Sigmoid colon (tissue), 7 donors: ENCODE results near the gene MRLN. TPM values are rescaled to one million over a fixed set of nuclear protein-coding genes. Genes with fewer than 3 reads are reported as not detected.

Experiments
- DNase-seq: peaks from one replicate; pipeline ENCODE4 v3.0.0-alpha.2; 2019
- H3K27ac ChIP-seq, 4 donors: fragments of 200-600 bp; sonication (generic); one replicate each; pipeline ENCODE4 v1.5.1; 2016 to 2019; ENCODE audit warnings: mild to moderate bottlenecking in 1 of 4
- H3K27me3 ChIP-seq, 3 donors: fragments of 200-600 bp; sonication (generic); one replicate each; pipeline ENCODE4 v1.5.1; 2019; ENCODE audit warnings: mild to moderate bottlenecking in 1 of 3
- H3K36me3 ChIP-seq, 4 donors: fragments of 200-600 bp; sonication (generic); one replicate each; pipeline ENCODE4 v1.5.1; 2016 to 2019
- H3K4me1 ChIP-seq, 4 donors: fragments of 200-600 bp; sonication (generic); one replicate each; pipeline ENCODE4 v1.5.1; 2017 to 2019
- H3K4me3 ChIP-seq, 4 donors: fragments of 200-600 bp; sonication (generic); one replicate each; pipeline ENCODE4 v1.5.1; 2017 to 2019; ENCODE audit warnings: mild to moderate bottlenecking in 2 of 4, moderate library complexity in 1 of 4
- H3K9me3 ChIP-seq, 4 donors: fragments of 200-600 bp in 3 of 4; sonication (generic) in 3 of 4; one replicate each; pipeline versions ENCODE4 v1.5.1 to v1.6.1; 2013 to 2019
- CTCF ChIP-seq, 4 experiments: fragments of 450-650 bp in 3 of 4; fragments of 200-600 bp in 1 of 4; IDR thresholded peaks; one replicate each; pipeline ENCODE4 v1.5.1; 2016 to 2019; ENCODE audit warnings: antibody characterized with exemption in 4 of 4, mild to moderate bottlenecking in 3 of 4, moderate library complexity in 2 of 4
- EP300 ChIP-seq, 4 donors: sonication (generic); formaldehyde crosslinking; IDR thresholded peaks; one replicate each; pipeline ENCODE4 v1.6.1; 2017; ENCODE audit warnings: antibody characterized with exemption in 4 of 4
- POLR2A ChIP-seq, 2 donors: fragments of 450-650 bp; IDR thresholded peaks; one replicate each; pipeline ENCODE4 v1.6.1; 2016; ENCODE audit warnings: antibody characterized with exemption in 2 of 2, mild to moderate bottlenecking in 2 of 2, moderate library complexity in 2 of 2
- POLR2AphosphoS5 ChIP-seq, 4 donors: sonication (generic); formaldehyde crosslinking; IDR thresholded peaks; one replicate each; pipeline ENCODE4 v1.6.1; 2017; ENCODE audit warnings: antibody characterized with exemption in 4 of 4
- WGBS, 2 donors: extraction: QIAGEN DNeasy Blood & Tissue Kit; methylation state at CpG; one replicate each; pipeline ENCODE4 v1.1.7; 2013; 5-methylcytosine and 5-hydroxymethylcytosine counted together
- intact Hi-C: fragments of 100-400 bp; cut with DNase I; formaldehyde crosslinking; loops from one replicate; pipeline ENCODE4 v1.15.1; 2023
- polyA plus RNA-seq, 3 donors: library from polyadenylated mRNA; stranded (reverse); fragments of 200-250 nt; gene quantifications; one replicate each; pipeline ENCODE4 v1.2.3, GENCODE V29; 2013
- total RNA-seq, 4 donors: library from RNA; depleted of rRNA; stranded (reverse); fragments of >200 nt; gene quantifications; one replicate each; pipeline ENCODE4 v1.1.0, GENCODE V29; 2016
- donor health status: healthy with polysubstance abuse.
- donor health status: Bipolar disorder and iron deficiency.
- donor health status: healthy.

MRLN gene
- total and polyA plus RNA-seq, 7 donors: not detected

- no peak overlapping the region for H3K4me3 ChIP-seq
- H3K4me1 ChIP-seq: no peaks in the 10 kb centered on the region
- H3K36me3 ChIP-seq: no peaks in the 10 kb centered on the region
- H3K27me3 ChIP-seq: no peaks in the 10 kb centered on the region
- intact Hi-C loops: no loop called here
- WGBS, 2 donors: 91 to 95% methylated on average over 1 of the region's 1 CpG
- no peak overlapping the region for H3K27ac ChIP-seq
- no peaks in the 10 kb centered on the region for H3K9me3 ChIP-seq
- no peak for TF ChIP-seq CTCF (IDR thresholded peaks at IDR 0.05)
- TF ChIP-seq POLR2A (IDR thresholded peaks at IDR 0.05): no peak
- no peak for TF ChIP-seq POLR2AphosphoS5 (IDR thresholded peaks at IDR 0.05)
- TF ChIP-seq EP300 (IDR thresholded peaks at IDR 0.05): no peak
- DNase-seq: no peak
Observed at GRCh38 chr10:59694936-59695335, 58.3 kb downstream of the MRLN start.

- no peak for TF ChIP-seq EP300 (IDR thresholded peaks at IDR 0.05)
- TF ChIP-seq CTCF (IDR thresholded peaks at IDR 0.05): no peak
- TF ChIP-seq POLR2AphosphoS5 (IDR thresholded peaks at IDR 0.05): no peak
- TF ChIP-seq POLR2A (IDR thresholded peaks at IDR 0.05): no peak
Observed at GRCh38 chr10:59692113-59692512, 61.1 kb downstream of the MRLN start.

GRCh38 chr10:59688921-59689351 lies 64.3 kb downstream of the MRLN start:
- Histone ChIP-seq H3K36me3 (no peaks in the 10 kb centered on the region), H3K27me3 (no peaks in the 10 kb centered on the region), H3K9me3 (no peaks in the 10 kb centered on the region), H3K27ac (no peak overlapping the region), H3K4me1 (no peaks in the 10 kb centered on the region), H3K4me3 (no peak overlapping the region)
- WGBS, 2 donors: 18 to 56% methylated on average over 5 of the region's 5 CpGs
- intact Hi-C loops: no loop called here
- TF ChIP-seq POLR2AphosphoS5 (IDR thresholded peaks at IDR 0.05) (no peak), CTCF (IDR thresholded peaks at IDR 0.05) (no peak), POLR2A (IDR thresholded peaks at IDR 0.05) (no peak), EP300 (IDR thresholded peaks at IDR 0.05) (no peak)
- no peak for DNase-seq

More at GRCh38 chr10:59692113-59692512, 61.1 kb downstream of the MRLN start:
- intact Hi-C loops: no loop called here
- WGBS, 2 donors: 13 to 76% methylated on average over 2 of the region's 2 CpGs
- no peaks in the 10 kb centered on the region for H3K36me3 ChIP-seq
- no peaks in the 10 kb centered on the region for H3K27me3 ChIP-seq
- H3K27ac ChIP-seq: no peak overlapping the region
- no peak overlapping the region for H3K4me3 ChIP-seq
- H3K9me3 ChIP-seq: no peaks in the 10 kb centered on the region
- no peaks in the 10 kb centered on the region for H3K4me1 ChIP-seq
- DNase-seq: no peak

- Histone ChIP-seq H3K4me1 (no peaks in the 10 kb centered on the region), H3K36me3 (no peaks in the 10 kb centered on the region), H3K27me3 (no peaks in the 10 kb centered on the region), H3K27ac (no peak overlapping the region), H3K4me3 (no peak overlapping the region), H3K9me3 (no peaks in the 10 kb centered on the region)
- no peak for TF ChIP-seq EP300 (IDR thresholded peaks at IDR 0.05)
- no peak for TF ChIP-seq POLR2AphosphoS5 (IDR thresholded peaks at IDR 0.05)
- no peak for TF ChIP-seq POLR2A (IDR thresholded peaks at IDR 0.05)
- no peak for TF ChIP-seq CTCF (IDR thresholded peaks at IDR 0.05)
- intact Hi-C loops: no loop called here
- 94 to 96% methylated on average over 1 of the region's 1 CpG for WGBS, 2 donors
- DNase-seq: no peak
Observed at GRCh38 chr10:59687657-59688056, 65.6 kb downstream of the MRLN start.

Other genes starting within 250 kb of the MRLN start
- under 1 TPM in 3 of 4 donors, not detected in 1; 0.36 to 0.55 (median 0.54) TPM for gene SLC16A9, start 43.6 kb downstream of the MRLN start, total RNA-seq
- 1 to 10 TPM; 5.3 to 8.4 (median 6.9) TPM for gene SLC16A9, start 43.6 kb downstream of the MRLN start, polyA plus RNA-seq
- 10 to 100 TPM; 59.2 to 97.5 (median 62.2) TPM for gene CCDC6, start 153.1 kb upstream of the MRLN start, total RNA-seq
- 10 to 100 TPM; 12.6 to 23.5 (median 19.4) TPM for gene CCDC6, start 153.1 kb upstream of the MRLN start, polyA plus RNA-seq